Progenitor cell of endocrine pancreas (in vitro differentiated cells): ENCODE measurements around the gene PIK3R6. TPM values are rescaled to one million over a fixed set of nuclear protein-coding genes. Genes with fewer than 3 reads are reported as not detected.

ENCODE experiments used
- DNase-seq: peaks from one replicate; pipeline ENCODE4 v3.0.0; 2021; ENCODE audit warnings: low spot score; ENCODE audit not compliant: unreplicated experiment
- H3K27ac Mint-ChIP-seq: 2 replicates; pipeline ENCODE4 v1.8.0; 2021; ENCODE audit warnings: mild to moderate bottlenecking, moderate library complexity, mixed read lengths
- H3K27me3 Mint-ChIP-seq: 2 replicates; pipeline ENCODE4 v1.8.0; 2021; ENCODE audit warnings: mixed read lengths
- H3K36me3 Mint-ChIP-seq: 2 replicates; pipeline ENCODE4 v1.8.0; 2022; ENCODE audit warnings: mixed read lengths; ENCODE audit not compliant: insufficient read depth
- H3K4me1 Mint-ChIP-seq: 2 replicates; pipeline ENCODE4 v1.8.0; 2021; ENCODE audit warnings: low read depth, mixed read lengths
- H3K4me3 Mint-ChIP-seq: 2 replicates; pipeline ENCODE4 v1.8.0; 2021; ENCODE audit warnings: low read depth, mild to moderate bottlenecking, moderate library complexity, mixed read lengths
- H3K9me3 Mint-ChIP-seq: 2 replicates; pipeline ENCODE4 v1.8.0; 2021; ENCODE audit warnings: low read depth, mixed read lengths
- total RNA-seq: library from RNA; stranded (reverse); gene quantifications from 2 replicates; pipeline ENCODE4 v1.2.1, GENCODE V29; 2021
- TF ChIP-seq, protein P1 (sequence below): fragments of 200-600 bp; sonication (generic); IDR thresholded peaks from one replicate; pipeline ENCODE4 v1.5.0; 2021; ENCODE audit warnings: antibody characterized with exemption, mild to moderate bottlenecking; ENCODE audit not compliant: unreplicated experiment

Gene PIK3R6
- total RNA-seq, 1 donor from 2014 or later: 0.07 TPM

DNA sequence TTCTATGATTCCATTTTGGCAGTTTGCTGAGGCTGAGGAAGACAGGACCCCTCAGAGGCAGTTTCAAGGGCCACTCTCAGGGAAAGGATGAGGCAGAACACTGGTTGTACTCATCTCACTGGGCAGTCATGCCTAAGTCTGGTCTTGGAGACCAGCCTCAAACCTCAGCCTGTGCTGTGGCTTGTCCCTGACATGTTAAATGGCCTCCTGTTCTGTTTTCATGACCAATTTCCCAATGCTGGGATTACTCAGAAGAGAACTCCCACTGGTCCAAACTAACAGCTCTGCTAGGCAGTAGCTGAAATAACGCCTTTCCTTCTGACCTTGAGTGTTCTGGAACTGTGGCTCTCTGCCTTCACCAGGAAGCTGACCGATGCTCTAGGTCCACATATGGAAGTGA lies 100.7 kb downstream of the PIK3R6 start:
- peaks cover 6% of the 10 kb centered on the region for H3K4me1 Mint-ChIP-seq
- TF ChIP-seq, protein P1, sequence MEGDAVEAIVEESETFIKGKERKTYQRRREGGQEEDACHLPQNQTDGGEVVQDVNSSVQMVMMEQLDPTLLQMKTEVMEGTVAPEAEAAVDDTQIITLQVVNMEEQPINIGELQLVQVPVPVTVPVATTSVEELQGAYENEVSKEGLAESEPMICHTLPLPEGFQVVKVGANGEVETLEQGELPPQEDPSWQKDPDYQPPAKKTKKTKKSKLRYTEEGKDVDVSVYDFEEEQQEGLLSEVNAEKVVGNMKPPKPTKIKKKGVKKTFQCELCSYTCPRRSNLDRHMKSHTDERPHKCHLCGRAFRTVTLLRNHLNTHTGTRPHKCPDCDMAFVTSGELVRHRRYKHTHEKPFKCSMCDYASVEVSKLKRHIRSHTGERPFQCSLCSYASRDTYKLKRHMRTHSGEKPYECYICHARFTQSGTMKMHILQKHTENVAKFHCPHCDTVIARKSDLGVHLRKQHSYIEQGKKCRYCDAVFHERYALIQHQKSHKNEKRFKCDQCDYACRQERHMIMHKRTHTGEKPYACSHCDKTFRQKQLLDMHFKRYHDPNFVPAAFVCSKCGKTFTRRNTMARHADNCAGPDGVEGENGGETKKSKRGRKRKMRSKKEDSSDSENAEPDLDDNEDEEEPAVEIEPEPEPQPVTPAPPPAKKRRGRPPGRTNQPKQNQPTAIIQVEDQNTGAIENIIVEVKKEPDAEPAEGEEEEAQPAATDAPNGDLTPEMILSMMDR: no peak
- no peak overlapping the region for H3K27ac Mint-ChIP-seq
- DNase-seq: no peak
- peaks cover 32% of the 10 kb centered on the region for H3K9me3 Mint-ChIP-seq
- no peak overlapping the region for H3K4me3 Mint-ChIP-seq
- peaks cover 4% of the 10 kb centered on the region for H3K36me3 Mint-ChIP-seq
- no peaks in the 10 kb centered on the region for H3K27me3 Mint-ChIP-seq

DNA sequence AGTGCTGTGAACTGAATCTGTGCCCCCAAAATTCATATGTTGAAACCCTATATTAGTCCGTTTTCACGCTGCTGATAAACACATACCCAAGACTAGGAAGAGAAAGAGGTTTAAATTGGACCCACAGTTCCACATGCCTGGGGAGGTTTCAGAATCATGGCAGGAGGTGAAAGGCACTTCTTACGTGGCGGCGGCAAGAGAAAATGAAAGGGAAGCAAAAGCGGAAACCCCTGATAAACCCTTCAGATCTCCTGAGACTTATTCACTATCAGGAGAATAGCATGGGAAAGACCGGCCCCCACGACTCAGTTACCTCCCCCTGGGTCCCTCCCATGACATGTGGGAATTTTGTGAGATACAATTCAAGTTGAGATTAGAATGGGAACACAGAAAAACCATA lies 105.5 kb downstream of the PIK3R6 start:
- DNase-seq: no peak
- H3K36me3 Mint-ChIP-seq: no peaks in the 10 kb centered on the region
- peaks cover 12% of the 10 kb centered on the region for H3K9me3 Mint-ChIP-seq
- H3K27ac Mint-ChIP-seq: no peak overlapping the region
- H3K27me3 Mint-ChIP-seq: peaks cover 15% of the 10 kb centered on the region
- H3K4me1 Mint-ChIP-seq: no peaks in the 10 kb centered on the region
- TF ChIP-seq, protein P1: no peak
- no peak overlapping the region for H3K4me3 Mint-ChIP-seq

DNA sequence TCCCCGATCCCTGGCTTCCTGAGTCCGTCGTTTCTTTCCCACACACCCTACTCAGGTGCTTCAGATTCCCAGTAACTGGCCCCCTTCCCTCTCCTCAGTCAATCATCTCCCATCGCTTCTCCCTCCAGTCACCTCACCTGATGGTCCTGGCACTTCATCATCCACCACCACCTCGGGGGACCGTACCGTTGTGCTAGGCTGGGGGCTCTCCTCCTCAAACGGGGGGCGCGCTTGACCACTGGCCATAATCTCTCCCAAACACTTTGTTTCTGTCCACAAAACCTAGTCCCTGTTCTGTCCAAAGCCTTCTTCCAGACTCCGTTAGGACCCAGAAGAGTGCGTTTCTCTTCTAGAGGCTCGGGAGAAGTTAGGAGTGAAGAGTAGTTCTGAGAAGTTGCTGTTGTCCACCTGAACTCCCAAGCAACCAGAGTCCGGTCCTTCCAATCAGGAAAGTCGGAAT lies 109.3 kb downstream of the PIK3R6 start, which contains the start of gene SPDYE4:
Gene SPDYE4 (minus strand): TSS at position 410 of the 460 bp plus-strand sequence. CDS start 164 bp downstream, at position 246.
- no peak for DNase-seq

DNA sequence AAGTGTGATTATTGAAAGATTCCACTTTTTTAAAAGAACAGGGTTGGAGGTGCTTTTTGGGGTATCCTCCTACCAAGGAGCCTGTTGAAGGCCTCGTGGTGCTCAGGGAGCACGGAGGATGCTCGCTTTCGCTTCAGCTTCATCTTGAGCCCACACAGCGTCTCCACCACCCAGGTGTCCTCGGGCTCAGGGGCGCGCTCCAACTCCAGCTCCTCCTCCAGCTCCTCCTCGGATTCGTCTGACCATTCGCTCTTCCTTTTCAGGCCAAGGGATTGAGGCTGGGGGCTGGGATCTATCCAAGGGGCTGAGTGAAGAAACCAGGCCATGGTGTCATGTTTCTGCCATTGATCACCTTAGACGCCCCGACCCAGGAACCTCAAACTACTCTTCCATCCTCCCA lies 110.3 kb downstream of the PIK3R6 start:
- Mint-ChIP-seq H3K4me3 (no peak overlapping the region), H3K9me3 (peaks cover 5% of the 10 kb centered on the region), H3K27me3 (peaks cover 40% of the 10 kb centered on the region), H3K4me1 (no peaks in the 10 kb centered on the region), H3K36me3 (no peaks in the 10 kb centered on the region), H3K27ac (no peak overlapping the region)
- no peak for DNase-seq
- TF ChIP-seq, protein P1: no peak

More for the DNA sequence above, 109.3 kb downstream of the PIK3R6 start, which contains the start of gene SPDYE4:
- no peaks in the 10 kb centered on the region for H3K36me3 Mint-ChIP-seq
- peaks cover 36% of the 10 kb centered on the region for H3K27me3 Mint-ChIP-seq
- peaks cover 12% of the 10 kb centered on the region for H3K9me3 Mint-ChIP-seq
- TF ChIP-seq, protein P1: no peak
- peak within 1 kb of the TSS; percentile 46 for H3K27ac Mint-ChIP-seq
- no peaks in the 10 kb centered on the region for H3K4me1 Mint-ChIP-seq
- H3K4me3 Mint-ChIP-seq: no peak within 1 kb of the TSS

DNA sequence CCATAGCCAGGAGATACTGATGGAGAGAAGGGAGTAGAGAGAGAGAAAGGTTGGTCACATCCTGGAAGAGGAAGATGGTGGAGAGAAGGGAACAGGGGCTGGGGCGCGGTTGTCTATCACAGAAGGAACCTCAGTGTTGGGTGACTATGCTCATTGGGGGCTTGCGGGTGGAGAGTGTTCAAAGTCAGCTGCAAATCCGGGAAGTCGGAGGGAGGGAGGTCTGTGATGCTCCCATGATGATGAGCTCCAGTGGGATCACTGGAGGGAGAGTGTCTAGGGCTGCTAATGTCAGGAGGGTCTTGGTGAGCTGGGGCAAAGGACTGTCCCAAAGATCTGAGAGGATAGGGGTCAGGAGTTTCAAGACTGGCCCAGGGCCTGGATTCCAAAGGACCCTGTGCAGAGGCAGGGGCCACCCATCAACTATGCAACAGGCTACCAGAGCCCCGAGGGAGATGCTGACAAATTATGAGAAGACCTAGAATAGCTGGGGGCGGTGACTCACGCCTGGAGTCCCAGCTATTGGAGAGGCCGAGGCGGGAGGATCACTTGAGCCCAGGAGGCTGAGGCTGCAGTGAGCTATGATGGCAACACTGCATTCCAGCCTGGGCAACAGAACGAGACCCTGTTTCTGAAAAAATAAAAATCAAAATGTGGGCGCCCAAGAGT lies 111.8 kb downstream of the PIK3R6 start:
- no peaks in the 10 kb centered on the region for H3K9me3 Mint-ChIP-seq
- peaks cover 37% of the 10 kb centered on the region for H3K27me3 Mint-ChIP-seq
- no peaks in the 10 kb centered on the region for H3K4me1 Mint-ChIP-seq
- no peak for DNase-seq
- H3K36me3 Mint-ChIP-seq: no peaks in the 10 kb centered on the region
- TF ChIP-seq, protein P1: no peak
- H3K4me3 Mint-ChIP-seq: no peak overlapping the region
- no peak overlapping the region for H3K27ac Mint-ChIP-seq
